Mesenchymal stem cell (in vitro differentiated cells and primary cell): ENCODE results near the gene HDAC7.
A peak's percentile ranks its signal among the peaks of the same experiment; 100 is the strongest.

ENCODE experiments used
- DNase-seq: peaks from one replicate; pipeline ENCODE4 v3.0.0-alpha.2; 2013
- H2AFZ ChIP-seq: one replicate; pipeline ENCODE4 v1.6.1; 2013; ENCODE audit warnings: low read depth, mild to moderate bottlenecking, control low read depth, inconsistent platforms, low read length, moderate library complexity
- H2AK5ac ChIP-seq: 2 replicates; pipeline ENCODE4 v1.6.1; 2013; ENCODE audit warnings: low read length, moderate library complexity, mild to moderate bottlenecking, inconsistent platforms; ENCODE audit not compliant: severe bottlenecking
- H2BK120ac ChIP-seq: one replicate; pipeline ENCODE4 v1.6.1; 2013; ENCODE audit warnings: low read depth, mild to moderate bottlenecking, inconsistent platforms, low read length, moderate library complexity
- H2BK12ac ChIP-seq, 2 experiments: one replicate each; pipeline ENCODE4 v1.6.1; 2013; ENCODE audit warnings: inconsistent platforms in 2 of 2, low read length in 2 of 2, mild to moderate bottlenecking in 2 of 2, moderate library complexity in 2 of 2, control low read depth in 1 of 2
- H2BK15ac ChIP-seq: one replicate; pipeline ENCODE4 v1.6.1; 2013; ENCODE audit warnings: mild to moderate bottlenecking, low read depth, inconsistent platforms; ENCODE audit not compliant: poor library complexity, severe bottlenecking
- H2BK5ac ChIP-seq: 2 replicates; pipeline ENCODE4 v1.6.1; 2013; ENCODE audit warnings: low read depth, mild to moderate bottlenecking, low read length, control low read depth, inconsistent platforms; ENCODE audit not compliant: poor library complexity, severe bottlenecking
- H3K14ac ChIP-seq, 2 experiments: one replicate each; pipeline ENCODE4 v1.6.1; 2013; ENCODE audit warnings: inconsistent platforms in 2 of 2, low read length in 2 of 2, control low read depth in 1 of 2, mild to moderate bottlenecking in 1 of 2, moderate library complexity in 1 of 2
- H3K18ac ChIP-seq, 2 experiments: one replicate each; pipeline ENCODE4 v1.6.1; 2013; ENCODE audit warnings: inconsistent platforms in 2 of 2, low read length in 2 of 2, control low read depth in 1 of 2, low read depth in 1 of 2, mild to moderate bottlenecking in 1 of 2
- H3K23ac ChIP-seq, 2 experiments: one replicate each; pipeline ENCODE4 v1.6.1; 2013; ENCODE audit warnings: inconsistent platforms in 2 of 2, low read length in 2 of 2, mild to moderate bottlenecking in 2 of 2, moderate library complexity in 2 of 2, control low read depth in 1 of 2
- H3K27ac ChIP-seq: 2 replicates; pipeline ENCODE4 v1.5.1; 2013; ENCODE audit warnings: mild to moderate bottlenecking, moderate library complexity, low read length, control low read depth, inconsistent platforms; ENCODE audit not compliant: poor library complexity, severe bottlenecking
- H3K27me3 ChIP-seq, 2 experiments: 2 replicates each; pipeline versions ENCODE4 v1.6.1 to v1.7.0; 2013; ENCODE audit warnings: low read length in 2 of 2, mild to moderate bottlenecking in 2 of 2, moderate library complexity in 2 of 2, control low read depth in 1 of 2, inconsistent platforms in 1 of 2; ENCODE audit not compliant: control insufficient read depth in 1 of 2, insufficient read depth in 1 of 2
- H3K36me3 ChIP-seq, 2 experiments: 2 replicates each; pipeline versions ENCODE4 v1.6.1 to v1.7.0; 2013; ENCODE audit warnings: low read length in 2 of 2, control low read depth in 1 of 2, inconsistent platforms in 1 of 2, low read depth in 1 of 2, mild to moderate bottlenecking in 1 of 2; ENCODE audit not compliant: insufficient read depth in 2 of 2, control insufficient read depth in 1 of 2
- H3K4ac ChIP-seq, 2 experiments: one replicate each; pipeline ENCODE4 v1.6.1; 2013; ENCODE audit warnings: inconsistent platforms in 2 of 2, low read length in 2 of 2, mild to moderate bottlenecking in 2 of 2, moderate library complexity in 2 of 2, control low read depth in 1 of 2, low read depth in 1 of 2
- H3K4me1 ChIP-seq: 2 replicates; pipeline ENCODE4 v1.6.1; 2013; ENCODE audit warnings: low read depth, low read length, control low read depth; ENCODE audit not compliant: control insufficient read depth, insufficient read depth
- H3K4me2 ChIP-seq: 2 replicates; pipeline ENCODE4 v1.6.1; 2013; ENCODE audit warnings: low read length, mild to moderate bottlenecking, inconsistent platforms; ENCODE audit not compliant: poor library complexity, severe bottlenecking
- H3K4me3 ChIP-seq, 2 experiments: 2 replicates each; pipeline versions ENCODE4 v1.5.1 to v1.7.0; 2013; ENCODE audit warnings: low read length in 2 of 2, mild to moderate bottlenecking in 2 of 2, control low read depth in 1 of 2, low read depth in 1 of 2; ENCODE audit not compliant: insufficient read depth in 1 of 2
- H3K79me1 ChIP-seq: replicated peaks from 2 replicates; pipeline ENCODE4 v1.6.1; 2013; ENCODE audit warnings: mild to moderate bottlenecking, control low read depth, low read length, inconsistent platforms; ENCODE audit not compliant: poor library complexity, severe bottlenecking
- H3K9ac ChIP-seq: 2 replicates; pipeline ENCODE4 v1.7.0; 2013; ENCODE audit warnings: mild to moderate bottlenecking, low read length, moderate library complexity
- H3K9me3 ChIP-seq: 2 replicates; pipeline ENCODE4 v1.7.0; 2013; ENCODE audit warnings: mild to moderate bottlenecking, low read length; ENCODE audit not compliant: control insufficient read depth
- H4K8ac ChIP-seq: one replicate; pipeline ENCODE4 v1.6.1; 2013; ENCODE audit warnings: inconsistent platforms, mild to moderate bottlenecking, low read length, moderate library complexity
- H4K91ac ChIP-seq: one replicate; pipeline ENCODE4 v1.6.1; 2013; ENCODE audit warnings: mild to moderate bottlenecking, low read length, inconsistent platforms
- WGBS: methylation state at CpG from one replicate; pipeline ENCODE4 v1.1.7; 2013; ENCODE audit warnings: mixed read lengths; 5-methylcytosine and 5-hydroxymethylcytosine counted together

The HDAC7 gene

GRCh38 chr12:47799357-47799955, 20.2 kb downstream of the HDAC7 start:
- Histone ChIP-seq H3K9ac (peak overlapping the region; percentile 46), H2BK5ac (no peak overlapping the region), H3K4me3 (no peak overlapping the region), H2AK5ac (no peak overlapping the region), H3K14ac (peak overlapping the region in 1 of 2 experiments; percentile 69), H3K4me2 (no peak overlapping the region), H4K91ac (no peak overlapping the region), H4K8ac (no peak overlapping the region), H3K79me1 (peaks cover 42% of the 10 kb centered on the region), H2AFZ (no peak overlapping the region), H3K18ac (peak overlapping the region in 1 of 2 experiments; percentile 48), H3K9me3 (no peaks in the 10 kb centered on the region), H3K4ac (no peak overlapping the region), H3K27me3 (no peaks in the 10 kb centered on the region), H3K27ac (no peak overlapping the region), H2BK15ac (no peak overlapping the region), H2BK120ac (no peak overlapping the region), H3K4me1 (peaks cover 31% of the 10 kb centered on the region), H3K23ac (peak overlapping the region in 1 of 2 experiments; percentile 53), H2BK12ac (peak overlapping the region in 1 of 2 experiments; percentile 34), H3K36me3 (peaks cover 77 to 80% of the 10 kb centered on the region in 2 experiments)
- WGBS = 85% methylated on average over 7 of the region's 7 CpGs
- no peak for DNase-seq

- no peak for DNase-seq
- Histone ChIP-seq H3K14ac (no peak overlapping the region), H3K9me3 (no peaks in the 10 kb centered on the region), H4K91ac (no peak overlapping the region), H3K4me2 (no peak overlapping the region), H3K79me1 (peaks cover 48% of the 10 kb centered on the region), H3K4ac (no peak overlapping the region), H2AFZ (no peak overlapping the region), H3K9ac (no peak overlapping the region), H3K23ac (no peak overlapping the region), H3K36me3 (peaks cover 78 to 81% of the 10 kb centered on the region in 2 experiments), H3K18ac (no peak overlapping the region), H2BK5ac (no peak overlapping the region), H3K4me3 (no peak overlapping the region), H2BK15ac (no peak overlapping the region), H2BK120ac (no peak overlapping the region), H2AK5ac (no peak overlapping the region), H2BK12ac (no peak overlapping the region), H3K4me1 (peaks cover 24% of the 10 kb centered on the region), H4K8ac (no peak overlapping the region), H3K27me3 (no peaks in the 10 kb centered on the region), H3K27ac (no peak overlapping the region)
- 95% methylated on average over 17 of the region's 17 CpGs for WGBS
Measured at GRCh38 chr12:47798382-47798948, 21.2 kb downstream of the HDAC7 start.

DNA sequence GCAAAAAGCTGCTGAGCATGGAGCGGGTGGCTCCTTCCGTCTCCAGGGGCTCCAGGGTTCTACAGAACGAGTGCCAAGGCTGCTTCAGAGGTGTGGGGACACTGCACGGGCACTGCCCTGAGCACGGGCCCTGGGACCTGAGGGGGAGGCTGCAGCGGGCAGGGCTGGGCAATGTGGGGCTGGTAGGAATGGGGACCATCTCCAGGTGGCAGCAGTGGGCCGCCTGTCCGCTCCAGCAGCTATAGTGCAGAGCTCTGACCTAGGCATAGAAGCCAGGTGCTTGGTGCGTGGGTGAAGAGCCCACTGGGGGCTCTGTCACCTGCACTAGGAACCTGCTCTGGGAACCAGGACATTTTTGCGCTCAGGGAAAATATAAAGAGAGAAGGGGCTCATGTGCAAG, 22.3 kb downstream of the HDAC7 start:
- Histone ChIP-seq H2BK5ac (no peak overlapping the region), H3K9me3 (no peaks in the 10 kb centered on the region), H2AFZ (no peak overlapping the region), H3K4me2 (no peak overlapping the region), H2BK15ac (peak overlapping the region; percentile 2), H3K4ac (no peak overlapping the region), H2BK12ac (no peak overlapping the region), H3K23ac (no peak overlapping the region), H3K27me3 (no peaks in the 10 kb centered on the region), H2AK5ac (no peak overlapping the region), H3K27ac (no peak overlapping the region), H3K36me3 (peaks cover 79 to 83% of the 10 kb centered on the region in 2 experiments), H3K9ac (no peak overlapping the region), H4K91ac (no peak overlapping the region), H3K4me3 (no peak overlapping the region), H3K14ac (no peak overlapping the region), H2BK120ac (no peak overlapping the region), H4K8ac (no peak overlapping the region), H3K18ac (no peak overlapping the region), H3K79me1 (peaks cover 51% of the 10 kb centered on the region), H3K4me1 (peaks cover 18% of the 10 kb centered on the region)
- WGBS = 94% methylated on average over 10 of the region's 10 CpGs
- no peak for DNase-seq

GRCh38 chr12:47795814-47796411, 23.8 kb downstream of the HDAC7 start:
- H3K9ac ChIP-seq = no peak overlapping the region
- no peak overlapping the region for H4K8ac ChIP-seq
- no peak overlapping the region for H2AFZ ChIP-seq
- H3K4me3 ChIP-seq = no peak overlapping the region
- H3K36me3 ChIP-seq = peaks cover 88 to 89% of the 10 kb centered on the region in 2 experiments
- H3K18ac ChIP-seq = no peak overlapping the region
- H3K14ac ChIP-seq = no peak overlapping the region
- no peak overlapping the region for H2BK120ac ChIP-seq
- no peak for DNase-seq
- H3K4ac ChIP-seq = no peak overlapping the region
- H2AK5ac ChIP-seq = no peak overlapping the region
- H3K9me3 ChIP-seq = no peaks in the 10 kb centered on the region
- peaks cover 8% of the 10 kb centered on the region for H3K4me1 ChIP-seq
- no peaks in the 10 kb centered on the region for H3K27me3 ChIP-seq
- H2BK15ac ChIP-seq = no peak overlapping the region
- H4K91ac ChIP-seq = peak overlapping the region; percentile 27
- H3K27ac ChIP-seq = no peak overlapping the region
- H3K4me2 ChIP-seq = no peak overlapping the region
- 97% methylated on average over 18 of the region's 22 CpGs for WGBS
- H2BK5ac ChIP-seq = no peak overlapping the region
- H3K79me1 ChIP-seq = peaks cover 60% of the 10 kb centered on the region
- H2BK12ac ChIP-seq = no peak overlapping the region
- H3K23ac ChIP-seq = no peak overlapping the region
